HG03460 (cell line): ENCODE results near the gene CFAP52.
"Not testable (repeated sequence)": the region's sequence is repeated elsewhere in the genome, so short reads cannot be mapped to it uniquely, and the experiment has no call there.

Source experiments
- ATAC-seq: cut with Tn5 transposase; IDR thresholded peaks from one replicate; pipeline ENCODE4 v1.9.1; 2021; ENCODE audit not compliant: unreplicated experiment

CFAP52 gene

GRCh38 chr17:9644910-9645751 lies 68.7 kb downstream of the CFAP52 start, which contains the start of gene USP43:
USP43 (plus strand) TSS chr17:9645517; CDS start chr17:9645633, 116 bp downstream.
- no peak for ATAC-seq

GRCh38 chr17:9645851-9646545 lies 69.6 kb downstream of the CFAP52 start:
- no peak for ATAC-seq

- no peak for ATAC-seq
These were observed 70.1 kb downstream of the CFAP52 start for GRCh38 chr17:9646546-9646885.

- ATAC-seq = no peak
These were observed 70.6 kb downstream of the CFAP52 start for GRCh38 chr17:9647014-9647413.

GRCh38 chr17:9648521-9649110 lies 72.2 kb downstream of the CFAP52 start:
- no peak for ATAC-seq

GRCh38 chr17:9658593-9659211 lies 82.3 kb downstream of the CFAP52 start:
- no peak for ATAC-seq

- no peak for ATAC-seq
These were observed 84.6 kb downstream of the CFAP52 start for GRCh38 chr17:9661027-9661426.

GRCh38 chr17:9663511-9663910 lies 87.1 kb downstream of the CFAP52 start:
- ATAC-seq = not testable (repeated sequence)

- no peak for ATAC-seq
These were observed 90.1 kb downstream of the CFAP52 start for GRCh38 chr17:9666461-9667050.

GRCh38 chr17:9668517-9668916 lies 92.1 kb downstream of the CFAP52 start:
- ATAC-seq = no peak

- no peak for ATAC-seq
These were observed 93.1 kb downstream of the CFAP52 start for GRCh38 chr17:9669551-9670008.

GRCh38 chr17:9670596-9670995 lies 94.2 kb downstream of the CFAP52 start:
- no peak for ATAC-seq

- no peak for ATAC-seq
These were observed 95.1 kb downstream of the CFAP52 start for GRCh38 chr17:9671559-9671958.

GRCh38 chr17:9672266-9672665 lies 95.8 kb downstream of the CFAP52 start:
- ATAC-seq = no peak

- no peak for ATAC-seq
These were observed 96.2 kb downstream of the CFAP52 start for GRCh38 chr17:9672691-9673090.

GRCh38 chr17:9676084-9676483 lies 99.6 kb downstream of the CFAP52 start:
- ATAC-seq = no peak

- no peak for ATAC-seq
These were observed 100.4 kb downstream of the CFAP52 start for GRCh38 chr17:9676820-9677310.

GRCh38 chr17:9677411-9677810 lies 101.0 kb downstream of the CFAP52 start:
- no peak for ATAC-seq

GRCh38 chr17:9677896-9678295 lies 101.5 kb downstream of the CFAP52 start:
- no peak for ATAC-seq

- no peak for ATAC-seq
These were observed 108.6 kb downstream of the CFAP52 start for GRCh38 chr17:9684955-9685621.
